ENCODE results near the gene FAM124A.
"Not testable (repeated sequence)": the region's sequence is repeated elsewhere in the genome, so short reads cannot be mapped to it uniquely, and the experiment has no call there.

FAM124A gene

GRCh38 chr13:51271528-51272085 is 49.4 kb downstream of the FAM124A start:
- DNase-seq: no peak

DNA sequence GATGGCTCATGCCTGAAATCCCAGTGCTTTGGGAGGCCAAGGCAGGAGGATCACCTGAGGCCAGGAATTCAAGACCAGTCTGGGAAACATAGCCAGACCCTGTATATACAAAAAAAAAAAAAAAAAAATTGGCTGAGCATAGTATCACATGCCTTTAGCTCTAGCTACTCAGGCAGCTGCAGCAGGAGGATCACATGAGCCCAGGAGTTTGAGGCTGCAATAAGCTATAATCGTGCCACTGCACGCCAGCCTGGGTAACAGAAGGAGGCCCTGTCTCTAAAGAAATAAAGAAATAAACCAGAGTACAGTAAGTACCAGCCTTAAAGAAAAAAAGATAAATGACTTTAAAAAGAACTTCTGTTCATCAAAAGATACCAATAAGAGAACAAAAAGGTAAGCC is 52.9 kb downstream of the FAM124A start:
- DNase-seq: no peak

DNA sequence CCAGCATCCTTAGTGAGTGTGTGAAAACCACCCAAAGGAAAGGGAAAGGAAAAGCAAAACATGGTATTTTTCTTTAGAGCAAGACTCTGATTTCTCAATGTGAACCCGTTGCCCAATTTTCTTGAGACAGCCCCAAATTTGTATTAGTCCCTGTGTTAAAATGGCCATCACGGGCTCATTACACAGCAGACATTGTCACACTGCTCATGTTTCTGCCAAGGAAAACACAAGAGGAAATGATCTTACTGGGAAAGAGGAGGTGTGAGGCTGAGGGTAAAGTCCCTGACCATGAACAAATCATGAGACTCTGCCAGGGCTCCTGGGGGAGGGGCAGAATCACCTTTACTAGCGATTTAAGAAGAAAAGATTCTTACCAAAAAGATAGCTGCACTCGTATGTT is 54.4 kb downstream of the FAM124A start:
- no peak for DNase-seq

DNA sequence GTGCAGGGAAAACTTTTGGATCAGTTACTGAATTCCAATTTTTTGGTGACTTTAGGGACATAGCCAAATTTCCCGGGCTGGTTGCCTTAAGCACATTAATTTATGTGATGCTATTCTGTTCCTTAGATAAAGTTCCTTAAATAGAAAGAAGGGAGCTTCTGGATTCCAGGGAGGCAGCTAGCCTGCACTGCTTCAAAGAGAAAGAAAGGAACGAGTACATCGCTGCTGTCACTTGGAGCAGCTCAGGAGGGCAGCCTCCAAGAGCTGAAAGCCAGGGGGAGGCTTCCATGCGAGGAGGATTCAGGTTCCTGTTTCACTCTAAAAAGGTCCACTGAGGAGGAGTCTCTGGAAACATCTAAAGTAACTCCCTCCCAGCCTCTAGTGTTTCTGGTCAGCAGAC is 55.7 kb downstream of the FAM124A start:
- DNase-seq: no peak

- no peak for DNase-seq
Observed at GRCh38 chr13:51278426-51279130, 56.4 kb downstream of the FAM124A start.

DNA sequence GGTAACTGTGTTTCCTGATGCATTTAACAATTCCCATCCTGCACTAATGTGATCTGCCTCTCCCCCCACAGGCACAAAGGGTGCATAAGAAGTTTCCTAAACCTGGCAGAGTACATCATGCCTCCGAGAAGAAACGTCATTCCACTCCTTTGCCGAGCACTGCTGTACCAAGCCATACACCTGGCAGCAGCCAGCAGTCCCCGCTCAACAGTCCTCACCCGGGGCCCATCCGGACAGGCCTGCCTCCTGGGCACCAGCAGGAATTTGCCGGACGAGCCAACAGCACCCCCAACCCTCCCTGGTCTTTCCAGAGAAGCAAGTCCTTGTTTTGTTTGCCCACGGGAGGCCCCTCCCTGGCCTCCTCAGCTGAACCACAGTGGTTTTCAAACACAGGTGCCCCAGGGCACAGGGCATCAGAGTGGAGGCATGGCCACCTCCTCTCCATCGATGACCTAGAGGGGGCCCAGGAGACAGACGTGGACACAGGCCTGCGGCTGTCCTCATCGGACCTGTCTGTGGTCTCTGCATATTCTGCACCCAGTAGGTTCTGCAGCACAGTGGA is 58.3 kb downstream of the FAM124A start:
- DNase-seq: no peak

- DNase-seq: no peak
Observed at GRCh38 chr13:51282322-51282721, 60.1 kb downstream of the FAM124A start.

GRCh38 chr13:51282923-51283322 is 60.7 kb downstream of the FAM124A start:
- DNase-seq: not testable (repeated sequence)

- no peak for DNase-seq
Observed at GRCh38 chr13:51283371-51283770, 61.2 kb downstream of the FAM124A start.

DNA sequence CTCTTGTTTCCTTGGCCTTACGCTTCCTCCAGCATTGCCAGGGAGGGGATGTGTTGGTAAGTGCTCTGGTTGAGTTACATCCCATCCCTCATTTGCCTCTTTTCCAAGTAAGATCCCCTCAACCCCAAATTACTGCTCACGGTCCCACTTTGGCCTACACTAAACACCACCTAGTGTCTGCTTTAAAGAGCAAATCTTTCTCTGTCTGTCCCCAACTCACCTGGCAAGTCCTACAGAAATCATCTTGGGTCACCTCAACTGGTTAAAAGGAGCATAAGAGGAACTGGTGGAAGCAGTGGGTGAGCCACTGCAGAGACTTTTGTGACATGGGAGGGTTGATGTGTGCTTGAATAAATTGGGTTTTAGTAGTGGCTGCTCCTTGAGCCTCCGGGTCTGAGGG is 62.1 kb downstream of the FAM124A start:
- no peak for DNase-seq

GRCh38 chr13:51286135-51287002 is 64.2 kb downstream of the FAM124A start:
- DNase-seq: peak; percentile 72

DNA sequence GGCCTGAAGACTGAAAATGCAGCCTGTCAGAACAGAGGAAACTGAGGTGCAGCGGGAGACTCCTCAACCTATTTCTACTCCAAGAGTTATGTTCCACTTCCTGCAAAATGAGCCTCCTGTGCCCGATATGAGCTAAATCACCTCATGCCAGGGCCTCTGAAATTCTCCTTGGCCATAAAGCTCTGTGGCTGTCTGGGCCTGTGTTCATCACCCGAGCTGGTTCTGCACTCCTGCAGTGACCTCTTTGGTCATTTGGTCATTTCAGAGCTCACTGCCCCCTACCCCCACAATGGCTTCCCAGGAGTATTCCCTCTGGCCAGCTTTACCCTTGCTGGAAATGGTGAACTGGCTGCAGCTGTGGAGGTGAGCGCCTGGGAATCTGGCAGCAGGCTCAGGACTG is 65.6 kb downstream of the FAM124A start:
- no peak for DNase-seq

DNA sequence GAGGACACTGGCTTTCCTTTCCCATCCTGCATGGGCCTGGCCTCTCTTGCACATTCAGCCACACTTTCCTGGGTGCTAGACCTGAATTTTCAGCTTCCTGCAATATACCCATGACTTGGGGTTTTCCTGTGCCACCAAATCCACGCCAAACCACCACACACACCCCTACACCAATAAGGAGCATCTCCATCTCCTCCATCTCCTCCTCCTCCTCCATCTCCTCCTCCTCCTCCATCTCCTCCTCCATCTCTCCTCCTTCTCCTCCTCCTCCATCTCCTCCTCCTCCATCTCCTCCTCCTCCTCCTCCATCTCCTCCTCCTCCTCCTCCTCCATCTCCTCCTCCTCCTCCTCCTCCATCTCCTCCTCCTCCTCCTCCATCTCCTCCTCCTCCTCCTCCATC is 66.1 kb downstream of the FAM124A start:
- DNase-seq: not testable (repeated sequence)

GRCh38 chr13:51291341-51291740 is 69.1 kb downstream of the FAM124A start:
- no peak for DNase-seq

DNA sequence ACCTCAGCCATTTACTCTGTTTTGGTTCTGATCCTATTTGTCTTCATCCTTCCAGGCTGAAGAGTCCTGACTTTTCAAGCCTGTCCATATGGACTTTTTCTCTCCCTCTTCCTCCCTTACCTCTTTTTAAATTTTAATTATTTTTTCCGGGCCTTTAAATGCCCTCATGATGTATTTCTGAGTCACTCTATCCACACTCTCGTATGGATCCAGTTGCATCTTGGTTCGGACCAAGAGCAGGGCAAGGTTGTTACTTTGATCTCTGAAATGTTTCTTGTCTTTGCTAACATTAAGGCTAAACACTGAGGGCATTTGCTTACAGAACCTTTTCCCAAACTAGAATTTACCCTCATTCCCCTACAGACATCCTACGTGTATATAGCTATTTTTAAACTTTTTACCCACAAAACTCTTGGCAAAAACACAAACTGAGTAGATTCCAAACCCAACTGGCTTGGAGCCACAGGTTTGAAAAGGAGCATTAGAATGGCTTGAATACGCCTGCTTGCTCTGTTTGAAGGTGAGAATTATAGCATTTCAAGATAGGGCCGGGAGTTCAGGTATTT is 69.9 kb downstream of the FAM124A start:
- DNase-seq: no peak

DNA sequence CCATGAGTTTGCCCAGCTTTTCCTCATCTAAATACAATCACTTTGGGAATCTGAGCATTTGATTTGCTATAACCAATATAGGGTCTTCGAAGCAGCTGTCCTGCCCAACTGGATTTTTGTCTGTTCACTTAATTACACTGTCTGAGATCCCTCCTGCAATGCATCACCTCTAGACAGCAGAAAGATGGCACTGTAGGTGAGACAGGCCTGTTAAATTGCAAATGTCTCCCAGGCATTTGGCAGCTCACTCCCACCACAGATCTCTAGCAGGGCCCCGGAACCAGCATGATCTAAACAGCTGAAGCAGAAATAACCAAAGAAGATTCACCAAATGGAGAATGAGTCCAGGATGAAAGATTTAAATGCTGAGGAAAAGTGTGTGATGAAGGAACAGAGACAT is 75.4 kb downstream of the FAM124A start:
- no peak for DNase-seq

DNA sequence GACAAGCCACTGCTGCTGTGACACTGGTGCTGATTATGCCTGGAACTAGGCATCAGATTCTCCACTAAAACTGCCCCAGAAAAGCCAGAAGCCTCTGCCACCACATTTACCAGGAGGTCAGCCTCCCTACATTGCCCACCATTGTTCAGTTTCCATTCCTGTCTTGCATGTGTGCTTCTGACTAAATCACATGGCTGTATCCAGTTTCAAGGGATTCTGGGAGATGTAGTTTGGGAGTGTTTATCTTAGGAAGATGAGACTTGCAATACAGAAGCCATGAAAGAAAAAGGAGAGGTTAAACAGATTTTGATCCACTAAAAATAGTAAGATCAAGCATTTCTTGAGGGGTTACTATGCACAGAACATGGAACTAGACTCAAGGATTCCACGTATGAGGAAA is 76.6 kb downstream of the FAM124A start:
- DNase-seq: no peak

DNA sequence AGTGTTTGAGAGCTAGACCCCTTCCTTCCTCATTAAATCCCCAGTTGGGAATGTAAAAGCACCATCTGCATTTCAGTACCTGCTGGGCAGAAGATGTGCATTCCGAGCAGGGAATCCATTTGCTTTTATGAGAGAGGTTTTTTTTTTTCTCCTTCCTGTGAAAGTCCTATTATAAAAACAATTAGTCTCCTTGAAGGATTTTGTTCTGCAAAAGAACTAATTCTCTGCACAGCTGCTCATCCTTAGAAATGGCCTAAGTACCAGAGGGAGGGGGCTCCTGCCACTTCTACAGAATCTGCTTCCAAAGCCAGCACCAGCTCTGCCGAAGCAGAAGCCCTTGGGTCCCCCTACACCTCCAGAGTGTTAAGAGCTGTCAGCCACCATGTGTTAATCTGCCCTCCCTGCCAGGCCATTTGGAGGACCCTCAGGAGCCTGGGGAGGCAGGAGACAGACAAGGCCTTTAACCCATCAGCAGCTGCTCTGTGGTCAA is 80.9 kb downstream of the FAM124A start:
- DNase-seq: no peak

DNA sequence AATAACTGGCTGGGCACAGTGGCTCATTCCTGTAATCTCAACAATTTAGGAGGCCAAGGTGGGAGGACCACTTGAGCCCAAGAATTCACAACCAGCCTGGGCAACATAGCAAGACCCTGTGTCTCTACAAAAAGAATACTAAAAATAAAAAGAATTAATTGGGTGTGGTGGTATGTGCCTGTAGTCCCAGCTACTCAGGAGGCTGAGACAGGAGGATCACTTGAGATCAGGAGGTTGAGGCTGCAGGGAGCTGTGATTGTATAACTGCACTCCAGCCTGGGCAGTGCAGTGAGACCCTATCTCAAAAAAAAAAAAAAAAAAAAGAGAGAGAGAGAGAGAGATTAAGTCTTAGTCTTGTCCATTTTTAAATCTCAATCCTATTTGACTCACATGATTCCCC is 81.7 kb downstream of the FAM124A start:
- no peak for DNase-seq

- DNase-seq: no peak
Observed at GRCh38 chr13:51305271-51305967, 83.2 kb downstream of the FAM124A start.

- no peak for DNase-seq
Observed at GRCh38 chr13:51308781-51309180, 86.6 kb downstream of the FAM124A start.

DNA sequence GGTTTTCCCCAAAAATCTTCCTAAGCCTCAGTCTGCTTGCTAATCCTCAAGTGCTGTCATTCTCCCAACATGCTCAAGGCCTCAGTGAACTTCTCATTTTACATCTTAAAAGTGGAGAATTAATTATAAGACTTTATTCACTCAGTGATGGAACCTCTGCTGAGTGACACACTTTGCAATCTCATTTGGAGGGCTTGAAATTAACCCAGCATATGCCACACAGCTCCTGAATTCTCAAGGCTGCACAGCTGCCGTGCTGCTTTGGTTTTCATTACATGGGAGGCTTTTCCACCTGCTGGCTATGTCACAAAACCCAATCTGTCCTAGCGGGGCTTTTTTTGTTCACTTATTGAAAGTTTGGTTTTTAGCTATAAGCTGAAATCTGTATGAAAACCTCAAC is 89.0 kb downstream of the FAM124A start:
- DNase-seq: no peak

All from RPMI8226 (cell line).